Measurements from ENCODE around the gene SPAG4.

DNA sequence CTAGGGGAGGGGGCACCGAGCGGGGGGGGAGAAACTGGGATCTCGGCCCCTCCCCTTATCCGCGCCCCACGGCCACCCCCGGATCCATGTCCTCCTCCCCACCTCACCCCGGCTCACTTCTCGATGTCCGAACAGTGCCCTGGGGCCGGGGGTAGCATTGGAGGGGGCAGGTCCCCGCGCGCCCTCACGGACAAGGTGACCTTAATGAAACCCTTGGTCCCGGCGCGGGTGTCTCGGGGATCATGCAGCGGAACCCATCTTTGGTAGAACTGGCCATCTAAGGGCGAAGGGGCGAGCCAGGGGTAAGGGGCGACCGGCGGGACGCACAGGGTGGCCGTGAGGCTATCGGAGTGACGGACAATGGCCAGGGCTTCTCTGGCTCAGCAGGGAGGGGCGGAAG, 13.6 kb upstream of the SPAG4 start:
- TF ChIP-seq POLR2A (IDR thresholded peaks at IDR 0.05; ENCODE audit: low read depth, low read length), result no peak
- no peak for TF ChIP-seq POU2F2 (IDR thresholded peaks at IDR 0.05; ENCODE audit: borderline replicate concordance, low read depth, low read length)
- TF ChIP-seq, protein P1, sequence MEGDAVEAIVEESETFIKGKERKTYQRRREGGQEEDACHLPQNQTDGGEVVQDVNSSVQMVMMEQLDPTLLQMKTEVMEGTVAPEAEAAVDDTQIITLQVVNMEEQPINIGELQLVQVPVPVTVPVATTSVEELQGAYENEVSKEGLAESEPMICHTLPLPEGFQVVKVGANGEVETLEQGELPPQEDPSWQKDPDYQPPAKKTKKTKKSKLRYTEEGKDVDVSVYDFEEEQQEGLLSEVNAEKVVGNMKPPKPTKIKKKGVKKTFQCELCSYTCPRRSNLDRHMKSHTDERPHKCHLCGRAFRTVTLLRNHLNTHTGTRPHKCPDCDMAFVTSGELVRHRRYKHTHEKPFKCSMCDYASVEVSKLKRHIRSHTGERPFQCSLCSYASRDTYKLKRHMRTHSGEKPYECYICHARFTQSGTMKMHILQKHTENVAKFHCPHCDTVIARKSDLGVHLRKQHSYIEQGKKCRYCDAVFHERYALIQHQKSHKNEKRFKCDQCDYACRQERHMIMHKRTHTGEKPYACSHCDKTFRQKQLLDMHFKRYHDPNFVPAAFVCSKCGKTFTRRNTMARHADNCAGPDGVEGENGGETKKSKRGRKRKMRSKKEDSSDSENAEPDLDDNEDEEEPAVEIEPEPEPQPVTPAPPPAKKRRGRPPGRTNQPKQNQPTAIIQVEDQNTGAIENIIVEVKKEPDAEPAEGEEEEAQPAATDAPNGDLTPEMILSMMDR (IDR thresholded peaks at IDR 0.05 in 2 of 3, conservative IDR thresholded peaks at IDR 0.05 in 1 of 3; ENCODE audit: control insufficient read depth in 2 of 3, extremely low read depth in 1 of 3, insufficient read depth in 1 of 3, low read depth in 3 of 3, low read length in 3 of 3), result no peak
- no peak for TF ChIP-seq TCF7 (IDR thresholded peaks at IDR 0.05; ENCODE audit: borderline replicate concordance)

Data from GM12878 (cell line).